ENCODE measurements around the gene SASH1.

Gene SASH1

GRCh38 chr6:148502773-148503135, 160.1 kb downstream of the SASH1 start:
- no peaks in the 10 kb centered on the region for H3K4me1 ChIP-seq (ENCODE audit: control insufficient read depth, insufficient read depth, low read length)

GRCh38 chr6:148503703-148504102, 161.1 kb downstream of the SASH1 start:
- H3K9me3 ChIP-seq (ENCODE audit: control insufficient read depth, insufficient read depth, low read depth, low read length) = no peaks in the 10 kb centered on the region
- CTCF ChIA-PET = no interaction called here
- no peak overlapping the region for H3K27ac ChIP-seq (ENCODE audit: extremely low read depth, low read depth, low read length)
- no peaks in the 10 kb centered on the region for H3K4me1 ChIP-seq (ENCODE audit: control insufficient read depth, insufficient read depth, low read length)
- H3K36me3 ChIP-seq (ENCODE audit: control insufficient read depth in 2 of 2, insufficient read depth in 1 of 2, low read length in 2 of 2) = no peaks in the 10 kb centered on the region
- TF ChIP-seq, protein P1, sequence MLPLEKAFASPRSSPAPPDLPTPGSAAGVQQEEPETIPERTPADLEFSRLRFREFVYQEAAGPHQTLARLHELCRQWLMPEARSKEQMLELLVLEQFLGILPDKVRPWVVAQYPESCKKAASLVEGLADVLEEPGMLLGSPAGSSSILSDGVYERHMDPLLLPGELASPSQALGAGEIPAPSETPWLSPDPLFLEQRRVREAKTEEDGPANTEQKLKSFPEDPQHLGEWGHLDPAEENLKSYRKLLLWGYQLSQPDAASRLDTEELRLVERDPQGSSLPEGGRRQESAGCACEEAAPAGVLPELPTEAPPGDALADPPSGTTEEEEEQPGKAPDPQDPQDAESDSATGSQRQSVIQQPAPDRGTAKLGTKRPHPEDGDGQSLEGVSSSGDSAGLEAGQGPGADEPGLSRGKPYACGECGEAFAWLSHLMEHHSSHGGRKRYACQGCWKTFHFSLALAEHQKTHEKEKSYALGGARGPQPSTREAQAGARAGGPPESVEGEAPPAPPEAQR (tag by site-specific recombination; IDR thresholded peaks at IDR 0.05) = no peak
- TF ChIP-seq ZNF221 (tag by site-specific recombination; IDR thresholded peaks at IDR 0.05; ENCODE audit: borderline replicate concordance) = no peak
- TF ChIP-seq GFI1B (tag by site-specific recombination; IDR thresholded peaks at IDR 0.05) = no peak
- no peak for TF ChIP-seq ZNF37A (tag by site-specific recombination; IDR thresholded peaks at IDR 0.05)
- TF ChIP-seq ZNF302 (tag by site-specific recombination; IDR thresholded peaks at IDR 0.05; ENCODE audit: low read depth) = no peak
- TF ChIP-seq, protein P2, sequence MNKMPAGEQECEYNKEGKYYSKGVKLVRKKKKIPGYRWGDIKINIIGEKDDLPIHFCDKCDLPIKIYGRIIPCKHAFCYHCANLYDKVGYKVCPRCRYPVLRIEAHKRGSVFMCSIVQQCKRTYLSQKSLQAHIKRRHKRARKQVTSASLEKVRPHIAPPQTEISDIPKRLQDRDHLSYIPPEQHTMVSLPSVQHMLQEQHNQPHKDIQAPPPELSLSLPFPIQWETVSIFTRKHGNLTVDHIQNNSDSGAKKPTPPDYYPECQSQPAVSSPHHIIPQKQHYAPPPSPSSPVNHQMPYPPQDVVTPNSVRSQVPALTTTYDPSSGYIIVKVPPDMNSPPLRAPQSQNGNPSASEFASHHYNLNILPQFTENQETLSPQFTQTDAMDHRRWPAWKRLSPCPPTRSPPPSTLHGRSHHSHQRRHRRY (tag by site-specific recombination; IDR thresholded peaks at IDR 0.05) = no peak
- TF ChIP-seq ZNF629 (tag by site-specific recombination; IDR thresholded peaks at IDR 0.05) = no peak
- TF ChIP-seq YY1 (tag by site-specific recombination; IDR thresholded peaks at IDR 0.05) = no peak
- TF ChIP-seq ZNF404 (tag by site-specific recombination; IDR thresholded peaks at IDR 0.05) = no peak
- POLR2A ChIA-PET = no interaction called here
- H3K4me3 ChIP-seq (ENCODE audit: low read depth, low read length) = no peak overlapping the region

More at GRCh38 chr6:148502773-148503135, 160.1 kb downstream of the SASH1 start:
- H3K9me3 ChIP-seq (ENCODE audit: control insufficient read depth, insufficient read depth, low read depth, low read length) = no peaks in the 10 kb centered on the region
- ChIA-PET POLR2A (no interaction called here), CTCF (interaction anchor here (0.7 kb wide), 1 partner anchor 1049 kb away, joined by 3 read pairs; no protein-coding TSS in a partner anchor)
- H3K4me3 ChIP-seq (ENCODE audit: low read depth, low read length) = no peak overlapping the region
- TF ChIP-seq, protein P3, sequence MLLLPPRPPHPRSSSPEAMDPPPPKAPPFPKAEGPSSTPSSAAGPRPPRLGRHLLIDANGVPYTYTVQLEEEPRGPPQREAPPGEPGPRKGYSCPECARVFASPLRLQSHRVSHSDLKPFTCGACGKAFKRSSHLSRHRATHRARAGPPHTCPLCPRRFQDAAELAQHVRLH (tag by site-specific recombination; IDR thresholded peaks at IDR 0.05) = no peak
- TF ChIP-seq YY2 (tag by site-specific recombination; IDR thresholded peaks at IDR 0.05) (no peak), SALL2 (tag by site-specific recombination; IDR thresholded peaks at IDR 0.05; ENCODE audit: borderline replicate concordance) (no peak), ZNF449 (tag by site-specific recombination; IDR thresholded peaks at IDR 0.05) (no peak), ZNF792 (tag by site-specific recombination; IDR thresholded peaks at IDR 0.05) (no peak), ZNF174 (tag by site-specific recombination; IDR thresholded peaks at IDR 0.05) (no peak), ZNF274 (IDR thresholded peaks at IDR 0.05; ENCODE audit: low read length) (no peak), ZNF274 (tag by site-specific recombination; IDR thresholded peaks at IDR 0.05; ENCODE audit: borderline replicate concordance) (no peak), ZNF202 (tag by site-specific recombination; IDR thresholded peaks at IDR 0.05; ENCODE audit: borderline replicate concordance) (no peak), ZNF37A (tag by site-specific recombination; IDR thresholded peaks at IDR 0.05) (no peak), ZNF473 (tag by site-specific recombination; IDR thresholded peaks at IDR 0.05) (no peak), ZNF843 (tag by site-specific recombination; IDR thresholded peaks at IDR 0.05) (no peak), ZNF560 (tag by site-specific recombination; IDR thresholded peaks at IDR 0.05; ENCODE audit: borderline replicate concordance) (no peak), ZNF146 (tag by site-specific recombination; IDR thresholded peaks at IDR 0.05) (no peak), SP2 (tag by site-specific recombination; IDR thresholded peaks at IDR 0.05) (no peak), ZNF768 (tag by site-specific recombination; IDR thresholded peaks at IDR 0.05) (no peak), ZNF114 (tag by site-specific recombination; IDR thresholded peaks at IDR 0.05) (no peak), KLF9 (tag by site-specific recombination; IDR thresholded peaks at IDR 0.05; ENCODE audit: low read depth) (no peak), ZNF280D (tag by site-specific recombination; IDR thresholded peaks at IDR 0.05) (no peak)
- no peak overlapping the region for H3K27ac ChIP-seq (ENCODE audit: extremely low read depth, low read depth, low read length)
- H3K36me3 ChIP-seq (ENCODE audit: control insufficient read depth in 2 of 2, insufficient read depth in 1 of 2, low read length in 2 of 2) = no peaks in the 10 kb centered on the region

All from HEK293 (cell line).